HCT116 (cell line): Measurements from ENCODE around the gene SNRPD2. TPM values are rescaled to one million over a fixed set of nuclear protein-coding genes. Genes with fewer than 3 reads are reported as not detected.
A peak's percentile ranks its signal among the peaks of the same experiment; 100 is the strongest.

Experiments used
- ATAC-seq: fragments of 200-7000 bp; cut with Tn5 transposase; 2 replicates; pipeline ENCODE4 v1.9.1; 2020; ENCODE audit warnings: mild to moderate bottlenecking, moderate library complexity
- BruUV-seq: library from RNA; stranded (reverse); fragments of 400-500 nt; replicated peaks from 2 replicates; lab custom pipeline; 2021; lab: Mats Ljungman, UMichigan
- CTCF ChIA-PET: fragments of 300-600 bp; sonication (Branson Sonifier 250); formaldehyde crosslinking; loops from one replicate; lab custom pipeline; 2021; ENCODE audit warnings: antibody characterized with exemption; lab: Charles Lee
- POLR2A ChIA-PET: fragments of 300-600, 350-600 bp; sonication (Branson Sonifier 250); formaldehyde crosslinking; loops from one replicate; lab custom pipeline; 2021; ENCODE audit warnings: antibody characterized with exemption; lab: Charles Lee
- RAD21 ChIA-PET, 2 experiments: fragments of 300-600 bp; sonication (Branson Sonifier 250); formaldehyde crosslinking; loops; one replicate each; lab custom pipeline; 2023; ENCODE audit warnings: low total read pairs in 2 of 2; ENCODE audit not compliant: uncharacterized antibody in 2 of 2, unreplicated experiment in 2 of 2, low non-redundant PET in 1 of 2; lab: Charles Lee
- DNase-seq: peaks from one replicate; pipeline ENCODE4 v3.0.0-alpha.2; 2010; ENCODE audit warnings: low read depth, low spot score
- H2AFZ ChIP-seq: fragments of 200-600 bp; shearing (Covaris generic), sonication (generic); 2 replicates; pipeline ENCODE4 v1.6.1; 2017; ENCODE audit warnings: low read depth, mixed run types, mixed read lengths, antibody characterized with exemption, low read length; ENCODE audit not compliant: poor library complexity, severe bottlenecking
- H3K27ac ChIP-seq: 2 replicates; pipeline ENCODE4 v1.5.1; 2012; ENCODE audit warnings: low read depth, low read length
- H3K27me3 ChIP-seq: fragments of 200-600 bp; sonication (generic); 2 replicates; pipeline ENCODE4 v1.6.1; 2016; ENCODE audit warnings: mixed run types, low read length, mixed read lengths; ENCODE audit not compliant: insufficient read depth
- H3K36me3 ChIP-seq, 2 experiments: fragments of 200-500 bp in 1 of 2; fragments of 200-600 bp in 1 of 2; sonication (Bioruptor generic) in 1 of 2; sonication (generic) in 1 of 2; 2 replicates each; pipeline versions ENCODE4 v1.5.1 to v1.6.1; 2014 to 2016; ENCODE audit warnings: low read length in 2 of 2, inconsistent platforms in 1 of 2, mixed read lengths in 1 of 2, mixed run types in 1 of 2; ENCODE audit not compliant: insufficient read depth in 2 of 2, control insufficient read depth in 1 of 2
- H3K4me1 ChIP-seq, 2 experiments: fragments of 200-600 bp in 1 of 2; sonication (generic) in 1 of 2; 2 replicates each; pipeline versions ENCODE4 v1.5.1 to v1.6.1; 2012 to 2017; ENCODE audit warnings: low read length in 2 of 2, inconsistent platforms in 1 of 2, mild to moderate bottlenecking in 1 of 2, mixed read lengths in 1 of 2, mixed run types in 1 of 2, moderate library complexity in 1 of 2; ENCODE audit not compliant: insufficient read depth in 2 of 2, control insufficient read depth in 1 of 2
- H3K4me2 ChIP-seq: fragments of 200-600 bp; sonication (generic); 2 replicates; pipeline ENCODE4 v1.6.1; 2017; ENCODE audit warnings: mixed run types, low read length, mixed read lengths
- H3K4me3 ChIP-seq, 2 experiments: fragments of 200-600 bp in 1 of 2; sonication (generic) in 1 of 2; replicated peaks in 1 of 2; 2 replicates each; pipeline ENCODE4 v1.5.1; 2011 to 2016; ENCODE audit warnings: low read length in 2 of 2, control low read depth in 1 of 2, low read depth in 1 of 2, mild to moderate bottlenecking in 1 of 2, mixed read lengths in 1 of 2, mixed run types in 1 of 2
- H3K79me2 ChIP-seq: fragments of 200-600 bp; sonication (generic); 2 replicates; pipeline ENCODE4 v1.6.1; 2017; ENCODE audit warnings: mild to moderate bottlenecking, mixed run types, low read length, moderate library complexity, mixed read lengths; ENCODE audit not compliant: insufficient read depth
- H3K9ac ChIP-seq: fragments of 200-600 bp; sonication (generic); 2 replicates; pipeline ENCODE4 v1.6.1; 2016; ENCODE audit warnings: low read length, mixed read lengths
- H3K9me2 ChIP-seq: fragments of 200-600 bp; sonication (generic), shearing (Covaris generic); 2 replicates; pipeline ENCODE4 v1.6.1; 2017; ENCODE audit warnings: mixed run types, mild to moderate bottlenecking, moderate library complexity; ENCODE audit not compliant: insufficient read depth
- H3K9me3 ChIP-seq, 2 experiments: fragments of 200-500 bp in 1 of 2; fragments of 200-600 bp in 1 of 2; sonication (Bioruptor generic) in 1 of 2; sonication (generic) in 1 of 2; 2 replicates each; pipeline ENCODE4 v1.6.1; 2014 to 2017; ENCODE audit warnings: low read length in 2 of 2, mixed read lengths in 2 of 2, inconsistent platforms in 1 of 2, low read depth in 1 of 2, mild to moderate bottlenecking in 1 of 2, mixed run types in 1 of 2, moderate library complexity in 1 of 2; ENCODE audit not compliant: control insufficient read depth in 1 of 2, insufficient read depth in 1 of 2
- H4K20me1 ChIP-seq: fragments of 200-600 bp; sonication (generic), shearing (Covaris generic); 2 replicates; pipeline ENCODE4 v1.6.1; 2017; ENCODE audit warnings: mixed run types, mild to moderate bottlenecking, moderate library complexity; ENCODE audit not compliant: insufficient read depth
- ELF1 ChIP-seq: IDR thresholded peaks from 2 replicates; pipeline ENCODE4 v1.6.1; 2012; ENCODE audit warnings: low read depth, borderline replicate concordance
- EZH2phosphoT487 ChIP-seq: fragments of 200-600 bp; IDR thresholded peaks from 2 replicates; pipeline ENCODE4 v1.6.1; 2018; ENCODE audit warnings: antibody characterized with exemption, borderline replicate concordance
- FOSL1 ChIP-seq: IDR thresholded peaks from 2 replicates; pipeline ENCODE4 v1.6.1; 2012; ENCODE audit warnings: low read depth
- POLR2AphosphoS5 ChIP-seq: IDR thresholded peaks from 2 replicates; pipeline ENCODE4 v1.6.1; 2011; ENCODE audit warnings: mild to moderate bottlenecking, low read depth, low read length, moderate library complexity
- RAD21 ChIP-seq: IDR thresholded peaks from 2 replicates; pipeline ENCODE4 v1.6.1; 2012; ENCODE audit warnings: low read depth, mild to moderate bottlenecking
- SIN3A ChIP-seq: IDR thresholded peaks from 2 replicates; pipeline ENCODE4 v1.6.1; 2012; ENCODE audit warnings: low read depth
- SP1 ChIP-seq: IDR thresholded peaks from 2 replicates; pipeline ENCODE4 v1.6.1; 2012; ENCODE audit warnings: low read depth
- SRF ChIP-seq: IDR thresholded peaks from 2 replicates; pipeline ENCODE4 v1.6.1; 2012; ENCODE audit warnings: low read depth
- TCF7L2 ChIP-seq: IDR thresholded peaks from 2 replicates; pipeline ENCODE4 v1.7.0; 2011; ENCODE audit warnings: borderline replicate concordance, inconsistent platforms; ENCODE audit not compliant: insufficient read depth, insufficient read length; ENCODE audit errors: extremely low read depth
- YY1 ChIP-seq: IDR thresholded peaks from 2 replicates; pipeline ENCODE4 v1.6.1; 2011; ENCODE audit warnings: low read length, low read depth, moderate library complexity, mild to moderate bottlenecking; ENCODE audit not compliant: insufficient replicate concordance; ENCODE audit errors: extremely low read depth
- ZFX ChIP-seq: fragments of 450-650 bp; IDR thresholded peaks from 2 replicates; pipeline ENCODE4 v1.6.1; 2017
- ZNF274 ChIP-seq: fragments of 200-500 bp; sonication (Bioruptor generic); IDR thresholded peaks from 2 replicates; pipeline ENCODE4 v1.6.1; 2014; ENCODE audit warnings: mild to moderate bottlenecking, low read depth, low read length, inconsistent platforms
- intact Hi-C: fragments of 100-400 bp; cut with micrococcal nuclease; formaldehyde crosslinking; loops from 2 replicates; pipeline ENCODE4 v1.10.0; 2022
- total RNA-seq: library from RNA; stranded (reverse); gene quantifications from one replicate; pipeline ENCODE4 v1.2.1, GENCODE V29; 2021; ENCODE audit not compliant: unreplicated experiment
- TF ChIP-seq, protein P1 (sequence below): IDR thresholded peaks from 2 replicates; pipeline ENCODE4 v1.6.1; 2012
- TF ChIP-seq, protein P2 (sequence below): IDR thresholded peaks from 2 replicates; pipeline ENCODE4 v1.6.1; 2012

The SNRPD2 gene
- total RNA-seq, 1 experiment from 2014 or later = 927 TPM

DNA sequence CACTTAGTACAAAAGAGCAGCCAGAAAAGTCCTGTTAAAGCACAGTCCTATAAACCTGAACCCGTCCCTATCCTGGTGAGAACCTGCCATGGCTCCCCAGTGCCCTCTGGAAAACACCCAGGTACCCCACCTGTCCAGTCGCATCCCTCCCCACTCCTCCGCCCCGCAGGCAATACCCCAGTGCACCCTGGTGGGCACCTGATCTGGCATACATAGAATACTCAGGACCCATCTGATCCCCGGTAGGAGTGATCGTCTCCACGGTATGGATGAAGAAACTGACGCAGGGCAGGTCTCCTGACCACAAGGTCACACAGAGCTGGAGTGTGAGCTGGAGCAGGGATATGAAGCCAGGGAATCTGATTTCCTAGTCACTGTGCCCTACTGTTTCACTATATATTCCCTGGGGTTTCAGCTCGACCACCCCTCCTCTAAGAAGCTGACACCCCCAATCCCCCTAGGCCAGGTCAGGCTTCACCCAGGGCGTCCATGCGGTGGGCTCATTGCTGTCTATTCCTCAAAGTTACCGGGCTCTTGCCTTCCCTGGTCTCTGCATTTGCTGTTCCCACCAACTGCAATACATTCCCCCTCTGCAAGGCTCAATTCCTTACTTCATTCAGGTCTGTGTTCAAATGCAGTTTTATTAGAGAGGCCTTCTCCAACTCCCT lies 26.4 kb upstream of the SNRPD2 start:
- Histone ChIP-seq H3K36me3 (peaks cover 4 to 15% of the 10 kb centered on the region in 2 experiments; a peak in 3 of 4 replicates), H3K9ac (peak overlapping the region; percentile 63), H3K4me3 (peak overlapping the region; percentile 52 to 64), H3K9me2 (no peaks in the 10 kb centered on the region), H3K4me2 (peak overlapping the region; percentile 71), H2AFZ (no peak overlapping the region), H4K20me1 (no peaks in the 10 kb centered on the region; the same call in 1 of the 2 replicates), H3K79me2 (peaks cover 82% of the 10 kb centered on the region), H3K27ac (peak overlapping the region; percentile 58), H3K9me3 (no peaks in the 10 kb centered on the region), H3K4me1 (peaks cover 44 to 58% of the 10 kb centered on the region in 2 experiments), H3K27me3 (no peaks in the 10 kb centered on the region)
- ChIA-PET POLR2A (interaction anchor here (0.6 to 1.9 kb wide), 6 partner anchors 13 to 52 kb away, joined by 3 to 16 read pairs (median 5); partner anchors contain the start of genes FBXO46, QPCTL, SIX5 and SNRPD2), CTCF (interaction anchor here (1.2 to 4.8 kb wide), 3 partner anchors 11 to 61 kb away, joined by 6 to 22 read pairs (median 6); partner anchors contain the start of genes QPCTL and SNRPD2), RAD21 (no interaction called here)
- no TSS peak for BruUV-seq
- intact Hi-C loops = loop anchor here (2.0 kb wide), 1 partner anchor 51 kb away; the partner anchor contains the start of gene SIX5
- ATAC-seq = no peak
- TF ChIP-seq RAD21 = peak; percentile 3; the same call in 1 of the 2 replicates
- TF ChIP-seq POLR2AphosphoS5 = no peak
- TF ChIP-seq EZH2phosphoT487 = no peak
- DNase-seq = no peak

DNA sequence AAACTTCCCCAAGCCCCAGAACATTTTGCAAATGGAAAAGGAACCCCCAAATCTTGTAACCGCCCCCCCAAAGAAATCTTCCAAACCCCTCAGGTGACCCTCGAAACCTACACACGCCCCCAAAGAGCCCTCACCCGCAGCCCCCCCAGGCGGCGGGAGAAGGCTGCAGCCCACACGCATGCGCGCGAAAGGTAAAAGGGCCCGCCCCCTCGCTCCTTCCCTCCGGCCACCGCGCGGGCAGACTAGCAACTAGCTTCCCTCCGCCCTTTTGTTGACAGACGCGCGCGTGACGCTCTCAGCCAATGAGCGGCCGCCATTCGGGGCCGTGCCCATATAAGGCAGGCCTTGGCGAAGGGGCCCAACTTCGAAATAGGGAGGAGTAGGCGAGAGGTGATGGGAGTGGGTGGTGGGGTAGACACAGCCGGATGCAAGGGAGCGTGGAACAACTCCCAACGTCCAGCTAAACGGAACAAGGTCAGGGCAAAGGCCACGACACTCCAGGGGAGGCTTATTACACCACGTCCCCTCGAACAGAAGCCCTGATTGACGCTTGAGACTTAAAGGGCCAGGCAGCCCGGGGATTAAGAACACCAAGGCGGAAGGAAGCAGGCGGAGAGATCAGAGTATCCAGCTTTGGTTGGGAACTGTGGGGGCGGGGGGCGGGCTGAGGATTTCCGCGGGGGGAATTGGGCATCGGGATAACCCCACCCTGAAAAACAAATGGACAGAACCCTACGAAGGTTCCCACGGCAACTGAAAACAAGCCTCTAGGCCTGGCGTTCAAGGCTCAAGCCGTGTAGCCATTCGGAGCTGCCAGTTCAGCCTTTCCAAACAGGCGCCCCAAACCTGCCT lies 25.6 kb upstream of the SNRPD2 start:
- H3K36me3 ChIP-seq = peaks cover 10 to 15% of the 10 kb centered on the region in 2 experiments; a peak in 3 of 4 replicates
- no peaks in the 10 kb centered on the region for H3K9me2 ChIP-seq
- H2AFZ ChIP-seq = no peak overlapping the region
- ATAC-seq (peak; percentile 92), DNase-seq (peak; percentile 96)
- CTCF ChIA-PET = interaction anchor here (0.6 to 4.8 kb wide), 9 partner anchors 10 to 360 kb away, joined by 3 to 22 read pairs (median 4); partner anchors contain the start of genes QPCTL, SIX5, SNRPD2 and SYMPK
- TSS peak; percentile 64 for BruUV-seq
- H3K9ac ChIP-seq = peak overlapping the region; percentile 63
- intact Hi-C loops = loop anchor here (2.0 kb wide), 1 partner anchor 51 kb away; the partner anchor contains the start of gene SIX5
- peak overlapping the region; percentile 58 for H3K27ac ChIP-seq
- peaks cover 86% of the 10 kb centered on the region for H3K79me2 ChIP-seq
- H3K4me1 ChIP-seq = peaks cover 40 to 51% of the 10 kb centered on the region in 2 experiments
- H3K4me3 ChIP-seq = peak overlapping the region; percentile 52 to 64
- no peaks in the 10 kb centered on the region for H3K27me3 ChIP-seq
- RAD21 ChIA-PET = interaction anchor here (0.7 to 1.1 kb wide), 2 partner anchors 25 to 50 kb away, joined by 4 to 5 read pairs; partner anchors contain the start of gene QPCTL (in 1 of the 2)
- H3K9me3 ChIP-seq = no peaks in the 10 kb centered on the region
- H4K20me1 ChIP-seq = no peaks in the 10 kb centered on the region
- peak overlapping the region; percentile 71 for H3K4me2 ChIP-seq
- POLR2A ChIA-PET = interaction anchor here (0.6 to 1.9 kb wide), 13 partner anchors 10 to 103 kb away, joined by 3 to 16 read pairs (median 5); partner anchors contain the start of genes FBXO46, QPCTL, SIX5 and SNRPD2
- no peak for TF ChIP-seq ZFX
- TF ChIP-seq YY1 = peak; percentile 35
- peak; percentile 91 for TF ChIP-seq TCF7L2
- no peak for TF ChIP-seq FOSL1
- TF ChIP-seq SP1 = peak; percentile 92
- TF ChIP-seq, protein P1, sequence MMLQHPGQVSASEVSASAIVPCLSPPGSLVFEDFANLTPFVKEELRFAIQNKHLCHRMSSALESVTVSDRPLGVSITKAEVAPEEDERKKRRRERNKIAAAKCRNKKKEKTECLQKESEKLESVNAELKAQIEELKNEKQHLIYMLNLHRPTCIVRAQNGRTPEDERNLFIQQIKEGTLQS = no peak
- no peak for TF ChIP-seq ZNF274
- TF ChIP-seq POLR2AphosphoS5 = peak; percentile 52
- TF ChIP-seq ELF1 = no peak
- TF ChIP-seq, protein P2, sequence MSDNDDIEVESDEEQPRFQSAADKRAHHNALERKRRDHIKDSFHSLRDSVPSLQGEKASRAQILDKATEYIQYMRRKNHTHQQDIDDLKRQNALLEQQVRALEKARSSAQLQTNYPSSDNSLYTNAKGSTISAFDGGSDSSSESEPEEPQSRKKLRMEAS = peak; percentile 82
- peak; percentile 62; the same call in 1 of the 2 replicates for TF ChIP-seq SIN3A
- peak; percentile 100 for TF ChIP-seq SRF
